HEK293 (cell line): Measurements from ENCODE around the gene NSUN6.
A peak's percentile ranks its signal among the peaks of the same experiment; 100 is the strongest.

Source experiments
- CTCF ChIA-PET: fragments of 350-600 bp; formaldehyde crosslinking; extraction: SDS; loops from one replicate; lab custom pipeline; 2021; ENCODE audit warnings: antibody characterized with exemption; lab: Yijun Ruan, JAX
- POLR2A ChIA-PET: fragments of 300-600 bp; formaldehyde crosslinking; extraction: SDS; loops from one replicate; lab custom pipeline; 2020; ENCODE audit warnings: antibody characterized with exemption, inconsistent platforms; lab: Yijun Ruan, JAX
- H3K27ac ChIP-seq: fragments of 200-500 bp; sonication (Bioruptor generic); 2 replicates; pipeline ENCODE4 v1.5.1; 2014; ENCODE audit warnings: low read depth, low read length, control low read depth, inconsistent platforms; ENCODE audit errors: extremely low read depth
- H3K36me3 ChIP-seq, 2 experiments: fragments of 200-500 bp in 1 of 2; sonication (Bioruptor generic) in 1 of 2; 1 replicate in 1 of 2; 2 replicates in 1 of 2; pipeline ENCODE4 v1.5.1; 2014 to 2017; ENCODE audit warnings: inconsistent platforms in 2 of 2, low read length in 2 of 2; ENCODE audit not compliant: control insufficient read depth in 2 of 2, insufficient read depth in 1 of 2
- H3K4me1 ChIP-seq: fragments of 200-500 bp; sonication (Bioruptor generic); 2 replicates; pipeline ENCODE4 v1.5.1; 2014; ENCODE audit warnings: mild to moderate bottlenecking, low read length, inconsistent platforms; ENCODE audit not compliant: control insufficient read depth, insufficient read depth
- H3K4me3 ChIP-seq: 2 replicates; pipeline ENCODE4 v1.5.1; 2011; ENCODE audit warnings: low read depth, mild to moderate bottlenecking, control low read depth, low read length, moderate library complexity
- H3K9me3 ChIP-seq: fragments of 200-500 bp; sonication (Bioruptor generic); 2 replicates; pipeline ENCODE4 v1.5.1; 2014; ENCODE audit warnings: low read depth, low read length, inconsistent platforms; ENCODE audit not compliant: control insufficient read depth, insufficient read depth
- EGR2 ChIP-seq: fragments of 450-650 bp; formaldehyde crosslinking; IDR thresholded peaks from 2 replicates; pipeline ENCODE4 v1.5.1; 2016; ENCODE audit warnings: low read depth, missing biosample characterization, missing genetic modification characterization
- GLI4 ChIP-seq: fragments of 450-650 bp; formaldehyde crosslinking; IDR thresholded peaks from 2 replicates; pipeline ENCODE4 v1.5.1; 2016; ENCODE audit warnings: missing biosample characterization, missing genetic modification characterization
- HOXD13 ChIP-seq: sonication (generic); formaldehyde crosslinking; IDR thresholded peaks from 2 replicates; pipeline ENCODE4 v1.8.0; 2022; ENCODE audit warnings: missing genetic modification reagents, borderline replicate concordance
- KLF16 ChIP-seq: fragments of 450-650 bp; formaldehyde crosslinking; IDR thresholded peaks from 2 replicates; pipeline ENCODE4 v1.5.1; 2017; ENCODE audit warnings: missing biosample characterization, missing genetic modification characterization
- KLF9 ChIP-seq: fragments of 450-650 bp; formaldehyde crosslinking; IDR thresholded peaks from 2 replicates; pipeline ENCODE4 v1.5.1; 2016; ENCODE audit warnings: missing biosample characterization, missing genetic modification characterization, low read depth
- RBAK ChIP-seq: fragments of 450-650 bp; formaldehyde crosslinking; IDR thresholded peaks from 2 replicates; pipeline ENCODE4 v1.5.1; 2016; ENCODE audit warnings: missing biosample characterization, missing genetic modification characterization
- SP7 ChIP-seq: fragments of 450-650 bp; formaldehyde crosslinking; IDR thresholded peaks from 2 replicates; pipeline ENCODE4 v1.5.1; 2016; ENCODE audit warnings: missing biosample characterization, missing genetic modification characterization
- ZBTB21 ChIP-seq: fragments of 450-650 bp; formaldehyde crosslinking; IDR thresholded peaks from 2 replicates; pipeline ENCODE4 v1.5.1; 2017; ENCODE audit warnings: missing biosample characterization, missing genetic modification characterization
- ZBTB48 ChIP-seq: fragments of 450-650 bp; formaldehyde crosslinking; IDR thresholded peaks from 2 replicates; pipeline ENCODE4 v1.5.1; 2016; ENCODE audit warnings: missing biosample characterization, missing genetic modification characterization
- ZNF169 ChIP-seq: fragments of 450-650 bp; formaldehyde crosslinking; IDR thresholded peaks from 2 replicates; pipeline ENCODE4 v1.5.1; 2016; ENCODE audit warnings: missing biosample characterization, missing genetic modification characterization
- ZNF2 ChIP-seq: fragments of 450-650 bp; formaldehyde crosslinking; IDR thresholded peaks from 2 replicates; pipeline ENCODE4 v1.5.1; 2016; ENCODE audit warnings: missing biosample characterization, missing genetic modification characterization
- ZNF266 ChIP-seq: fragments of 450-650 bp; formaldehyde crosslinking; IDR thresholded peaks from 2 replicates; pipeline ENCODE4 v1.5.1; 2016; ENCODE audit warnings: missing biosample characterization, missing genetic modification characterization, low read depth
- ZNF324 ChIP-seq: fragments of 450-650 bp; formaldehyde crosslinking; IDR thresholded peaks from 2 replicates; pipeline ENCODE4 v1.5.1; 2016; ENCODE audit warnings: missing biosample characterization, missing genetic modification characterization
- ZNF37A ChIP-seq: fragments of 450-650 bp; IDR thresholded peaks from 2 replicates; pipeline ENCODE4 v1.5.1; 2018; ENCODE audit warnings: missing biosample characterization, missing genetic modification characterization
- ZNF394 ChIP-seq: fragments of 450-650 bp; formaldehyde crosslinking; IDR thresholded peaks from 2 replicates; pipeline ENCODE4 v1.5.1; 2016; ENCODE audit warnings: missing biosample characterization, missing genetic modification characterization, mild to moderate bottlenecking, moderate library complexity, borderline replicate concordance
- ZNF514 ChIP-seq: fragments of 450-650 bp; formaldehyde crosslinking; IDR thresholded peaks from 2 replicates; pipeline ENCODE4 v1.5.1; 2016; ENCODE audit warnings: missing biosample characterization, missing genetic modification characterization
- ZNF548 ChIP-seq: fragments of 450-650 bp; formaldehyde crosslinking; IDR thresholded peaks from 2 replicates; pipeline ENCODE4 v1.5.1; 2016; ENCODE audit warnings: missing biosample characterization, missing genetic modification characterization
- ZNF549 ChIP-seq: fragments of 450-650 bp; IDR thresholded peaks from 2 replicates; pipeline ENCODE4 v1.5.1; 2018; ENCODE audit warnings: missing biosample characterization, missing genetic modification characterization, mild to moderate bottlenecking, inconsistent platforms, moderate library complexity
- TF ChIP-seq, protein P1 (sequence below): fragments of 450-650 bp; formaldehyde crosslinking; optimal IDR thresholded peaks from 2 replicates; pipeline ENCODE3; 2016; ENCODE audit warnings: missing biosample characterization, mild to moderate bottlenecking, missing genetic modification characterization
- TF ChIP-seq, protein P2 (sequence below): fragments of 450-650 bp; formaldehyde crosslinking; IDR thresholded peaks from 2 replicates; pipeline ENCODE4 v1.5.1; 2016; ENCODE audit warnings: missing biosample characterization, missing genetic modification characterization
- TF ChIP-seq, protein P3 (sequence below): fragments of 450-650 bp; formaldehyde crosslinking; IDR thresholded peaks from 2 replicates; pipeline ENCODE4 v1.5.1; 2016; ENCODE audit warnings: missing biosample characterization, missing genetic modification characterization
- TF ChIP-seq, protein P4 (sequence below): fragments of 450-650 bp; formaldehyde crosslinking; IDR thresholded peaks from 2 replicates; pipeline ENCODE4 v1.5.1; 2016; ENCODE audit warnings: missing biosample characterization, missing genetic modification characterization
- TF ChIP-seq, protein P5 (sequence below): fragments of 450-650 bp; formaldehyde crosslinking; IDR thresholded peaks from 2 replicates; pipeline ENCODE4 v1.5.1; 2016; ENCODE audit warnings: missing biosample characterization, missing genetic modification characterization
- TF ChIP-seq, protein P6 (sequence below): fragments of 450-650 bp; formaldehyde crosslinking; IDR thresholded peaks from 2 replicates; pipeline ENCODE4 v1.5.1; 2016; ENCODE audit warnings: missing biosample characterization, missing genetic modification characterization
- TF ChIP-seq, protein P7 (sequence below): fragments of 450-650 bp; formaldehyde crosslinking; IDR thresholded peaks from 2 replicates; pipeline ENCODE4 v1.5.1; 2016; ENCODE audit warnings: missing biosample characterization, missing genetic modification characterization

Gene NSUN6, protein sequence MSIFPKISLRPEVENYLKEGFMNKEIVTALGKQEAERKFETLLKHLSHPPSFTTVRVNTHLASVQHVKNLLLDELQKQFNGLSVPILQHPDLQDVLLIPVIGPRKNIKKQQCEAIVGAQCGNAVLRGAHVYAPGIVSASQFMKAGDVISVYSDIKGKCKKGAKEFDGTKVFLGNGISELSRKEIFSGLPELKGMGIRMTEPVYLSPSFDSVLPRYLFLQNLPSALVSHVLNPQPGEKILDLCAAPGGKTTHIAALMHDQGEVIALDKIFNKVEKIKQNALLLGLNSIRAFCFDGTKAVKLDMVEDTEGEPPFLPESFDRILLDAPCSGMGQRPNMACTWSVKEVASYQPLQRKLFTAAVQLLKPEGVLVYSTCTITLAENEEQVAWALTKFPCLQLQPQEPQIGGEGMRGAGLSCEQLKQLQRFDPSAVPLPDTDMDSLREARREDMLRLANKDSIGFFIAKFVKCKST

DNA sequence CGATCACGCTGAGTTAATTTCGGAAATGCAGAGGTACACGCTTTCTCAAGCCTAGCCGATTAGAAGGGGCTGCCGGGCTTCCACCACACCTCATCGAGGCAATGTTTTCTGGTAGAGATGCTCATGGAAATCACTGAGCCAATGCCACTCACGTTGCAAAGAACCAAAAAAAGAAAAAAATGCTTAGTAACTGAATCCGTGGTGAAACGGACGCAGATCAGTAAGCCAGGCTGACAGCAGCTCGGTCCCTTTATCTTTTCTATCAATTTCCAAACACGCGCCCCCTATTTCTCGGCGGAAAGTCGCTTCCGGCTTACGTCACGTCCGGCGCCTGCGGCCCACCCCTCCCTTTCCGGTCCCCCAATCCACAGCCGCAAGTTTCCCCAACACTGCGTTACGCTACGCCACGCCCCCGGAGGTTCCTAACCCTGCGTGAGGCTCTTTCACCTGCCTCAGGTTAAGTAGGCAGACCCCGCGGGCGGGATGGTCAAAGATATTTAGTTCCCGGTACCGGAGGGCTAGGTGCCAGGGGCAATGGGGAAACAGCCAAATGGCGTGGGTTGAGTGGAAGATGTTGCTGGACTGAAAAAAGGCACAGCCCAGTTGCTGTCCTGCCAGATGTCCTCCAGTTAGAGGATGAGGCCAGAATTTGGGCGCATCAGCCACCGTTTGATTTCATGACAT is at the start of gene NSUN6:
Gene NSUN6 (minus strand): TSS at position 264 of the 684 bp plus-strand sequence. CDS start 384 bp downstream, outside the sequence.
- peaks cover 3 to 10% of the 10 kb centered on the region in 2 experiments for H3K36me3 ChIP-seq
- H3K4me1 ChIP-seq, result no peaks in the 10 kb centered on the region; the same call in 1 of the 2 replicates
- no peaks in the 10 kb centered on the region for H3K9me3 ChIP-seq
- CTCF ChIA-PET, result interaction anchor here (0.6 kb wide), 1 partner anchor 24 kb away, joined by 3 read pairs; no protein-coding TSS in a partner anchor
- H3K27ac ChIP-seq, result peak within 1 kb of the TSS; percentile 42; the same call in 1 of the 2 replicates
- POLR2A ChIA-PET, result interaction anchor here (0.6 to 1.0 kb wide), 2 partner anchors 8 to 316 kb away, joined by 3 to 5 read pairs; partner anchors contain the start of gene ARL5B
- peak within 1 kb of the TSS; percentile 70 for H3K4me3 ChIP-seq
- TF ChIP-seq, protein P1, sequence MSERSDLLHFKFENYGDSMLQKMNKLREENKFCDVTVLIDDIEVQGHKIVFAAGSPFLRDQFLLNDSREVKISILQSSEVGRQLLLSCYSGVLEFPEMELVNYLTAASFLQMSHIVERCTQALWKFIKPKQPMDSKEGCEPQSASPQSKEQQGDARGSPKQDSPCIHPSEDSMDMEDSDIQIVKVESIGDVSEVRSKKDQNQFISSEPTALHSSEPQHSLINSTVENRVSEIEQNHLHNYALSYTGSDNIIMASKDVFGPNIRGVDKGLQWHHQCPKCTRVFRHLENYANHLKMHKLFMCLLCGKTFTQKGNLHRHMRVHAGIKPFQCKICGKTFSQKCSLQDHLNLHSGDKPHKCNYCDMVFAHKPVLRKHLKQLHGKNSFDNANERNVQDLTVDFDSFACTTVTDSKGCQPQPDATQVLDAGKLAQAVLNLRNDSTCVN (tag by site-specific recombination), result peak; percentile 23
- TF ChIP-seq KLF16 (tag by site-specific recombination), result peak; percentile 75; the same call in 1 of the 2 replicates
- 0 out of 2 replicates have a peak, but pooled peaks have one; percentile 36 for TF ChIP-seq ZBTB48 (tag by site-specific recombination)
- TF ChIP-seq ZNF324 (tag by site-specific recombination), result 0 out of 2 replicates have a peak, but pooled peaks have one; percentile 58
- no peak for TF ChIP-seq ZNF37A
- TF ChIP-seq ZNF549 (tag by site-specific recombination), result no peak
- TF ChIP-seq ZNF394, result peak; percentile 43; the same call in 1 of the 2 replicates
- peak; percentile 85 for TF ChIP-seq KLF9 (tag by site-specific recombination)
- peak; percentile 66 for TF ChIP-seq SP7 (tag by site-specific recombination)
- peak; percentile 47 for TF ChIP-seq EGR2 (tag by site-specific recombination)
- TF ChIP-seq, protein P2, sequence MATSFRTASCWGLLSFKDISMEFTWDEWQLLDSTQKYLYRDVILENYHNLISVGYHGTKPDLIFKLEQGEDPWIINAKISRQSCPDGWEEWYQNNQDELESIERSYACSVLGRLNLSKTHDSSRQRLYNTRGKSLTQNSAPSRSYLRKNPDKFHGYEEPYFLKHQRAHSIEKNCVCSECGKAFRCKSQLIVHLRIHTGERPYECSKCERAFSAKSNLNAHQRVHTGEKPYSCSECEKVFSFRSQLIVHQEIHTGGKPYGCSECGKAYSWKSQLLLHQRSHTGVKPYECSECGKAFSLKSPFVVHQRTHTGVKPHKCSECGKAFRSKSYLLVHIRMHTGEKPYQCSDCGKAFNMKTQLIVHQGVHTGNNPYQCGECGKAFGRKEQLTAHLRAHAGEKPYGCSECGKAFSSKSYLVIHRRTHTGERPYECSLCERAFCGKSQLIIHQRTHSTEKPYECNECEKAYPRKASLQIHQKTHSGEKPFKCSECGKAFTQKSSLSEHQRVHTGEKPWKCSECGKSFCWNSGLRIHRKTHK (tag by site-specific recombination), result no peak
- 0 out of 2 replicates have a peak, but pooled peaks have one; percentile 20 for TF ChIP-seq GLI4 (tag by site-specific recombination)
- no peak for TF ChIP-seq ZNF548 (tag by site-specific recombination)
- TF ChIP-seq, protein P3, sequence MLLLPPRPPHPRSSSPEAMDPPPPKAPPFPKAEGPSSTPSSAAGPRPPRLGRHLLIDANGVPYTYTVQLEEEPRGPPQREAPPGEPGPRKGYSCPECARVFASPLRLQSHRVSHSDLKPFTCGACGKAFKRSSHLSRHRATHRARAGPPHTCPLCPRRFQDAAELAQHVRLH (tag by site-specific recombination), result peak; percentile 66
- TF ChIP-seq, protein P4, sequence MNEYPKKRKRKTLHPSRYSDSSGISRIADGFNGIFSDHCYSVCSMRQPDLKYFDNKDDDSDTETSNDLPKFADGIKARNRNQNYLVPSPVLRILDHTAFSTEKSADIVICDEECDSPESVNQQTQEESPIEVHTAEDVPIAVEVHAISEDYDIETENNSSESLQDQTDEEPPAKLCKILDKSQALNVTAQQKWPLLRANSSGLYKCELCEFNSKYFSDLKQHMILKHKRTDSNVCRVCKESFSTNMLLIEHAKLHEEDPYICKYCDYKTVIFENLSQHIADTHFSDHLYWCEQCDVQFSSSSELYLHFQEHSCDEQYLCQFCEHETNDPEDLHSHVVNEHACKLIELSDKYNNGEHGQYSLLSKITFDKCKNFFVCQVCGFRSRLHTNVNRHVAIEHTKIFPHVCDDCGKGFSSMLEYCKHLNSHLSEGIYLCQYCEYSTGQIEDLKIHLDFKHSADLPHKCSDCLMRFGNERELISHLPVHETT (tag by site-specific recombination), result 0 out of 2 replicates have a peak, but pooled peaks have one; percentile 21
- TF ChIP-seq HOXD13, result no peak
- TF ChIP-seq ZNF266 (tag by site-specific recombination), result no peak
- TF ChIP-seq, protein P5, sequence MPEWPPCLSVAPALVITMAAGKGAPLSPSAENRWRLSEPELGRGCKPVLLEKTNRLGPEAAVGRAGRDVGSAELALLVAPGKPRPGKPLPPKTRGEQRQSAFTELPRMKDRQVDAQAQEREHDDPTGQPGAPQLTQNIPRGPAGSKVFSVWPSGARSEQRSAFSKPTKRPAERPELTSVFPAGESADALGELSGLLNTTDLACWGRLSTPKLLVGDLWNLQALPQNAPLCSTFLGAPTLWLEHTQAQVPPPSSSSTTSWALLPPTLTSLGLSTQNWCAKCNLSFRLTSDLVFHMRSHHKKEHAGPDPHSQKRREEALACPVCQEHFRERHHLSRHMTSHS (tag by site-specific recombination), result no peak
- no peak for TF ChIP-seq ZNF514 (tag by site-specific recombination)
- TF ChIP-seq ZNF2 (tag by site-specific recombination), result 0 out of 2 replicates have a peak, but pooled peaks have one; percentile 20
- TF ChIP-seq, protein P6, sequence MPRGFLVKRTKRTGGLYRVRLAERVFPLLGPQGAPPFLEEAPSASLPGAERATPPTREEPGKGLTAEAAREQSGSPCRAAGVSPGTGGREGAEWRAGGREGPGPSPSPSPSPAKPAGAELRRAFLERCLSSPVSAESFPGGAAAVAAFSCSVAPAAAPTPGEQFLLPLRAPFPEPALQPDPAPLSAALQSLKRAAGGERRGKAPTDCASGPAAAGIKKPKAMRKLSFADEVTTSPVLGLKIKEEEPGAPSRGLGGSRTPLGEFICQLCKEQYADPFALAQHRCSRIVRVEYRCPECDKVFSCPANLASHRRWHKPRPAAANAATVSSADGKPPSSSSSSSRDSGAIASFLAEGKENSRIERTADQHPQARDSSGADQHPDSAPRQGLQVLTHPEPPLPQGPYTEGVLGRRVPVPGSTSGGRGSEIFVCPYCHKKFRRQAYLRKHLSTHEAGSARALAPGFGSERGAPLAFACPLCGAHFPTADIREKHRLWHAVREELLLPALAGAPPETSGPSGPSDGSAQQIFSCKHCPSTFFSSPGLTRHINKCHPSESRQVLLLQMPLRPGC (tag by site-specific recombination), result peak; percentile 48; the same call in 1 of the 2 replicates
- TF ChIP-seq, protein P7, sequence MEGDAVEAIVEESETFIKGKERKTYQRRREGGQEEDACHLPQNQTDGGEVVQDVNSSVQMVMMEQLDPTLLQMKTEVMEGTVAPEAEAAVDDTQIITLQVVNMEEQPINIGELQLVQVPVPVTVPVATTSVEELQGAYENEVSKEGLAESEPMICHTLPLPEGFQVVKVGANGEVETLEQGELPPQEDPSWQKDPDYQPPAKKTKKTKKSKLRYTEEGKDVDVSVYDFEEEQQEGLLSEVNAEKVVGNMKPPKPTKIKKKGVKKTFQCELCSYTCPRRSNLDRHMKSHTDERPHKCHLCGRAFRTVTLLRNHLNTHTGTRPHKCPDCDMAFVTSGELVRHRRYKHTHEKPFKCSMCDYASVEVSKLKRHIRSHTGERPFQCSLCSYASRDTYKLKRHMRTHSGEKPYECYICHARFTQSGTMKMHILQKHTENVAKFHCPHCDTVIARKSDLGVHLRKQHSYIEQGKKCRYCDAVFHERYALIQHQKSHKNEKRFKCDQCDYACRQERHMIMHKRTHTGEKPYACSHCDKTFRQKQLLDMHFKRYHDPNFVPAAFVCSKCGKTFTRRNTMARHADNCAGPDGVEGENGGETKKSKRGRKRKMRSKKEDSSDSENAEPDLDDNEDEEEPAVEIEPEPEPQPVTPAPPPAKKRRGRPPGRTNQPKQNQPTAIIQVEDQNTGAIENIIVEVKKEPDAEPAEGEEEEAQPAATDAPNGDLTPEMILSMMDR, result peak; percentile 43; the same call in 1 of the 2 replicates
- TF ChIP-seq ZBTB21 (tag by site-specific recombination), result peak; percentile 80
- no peak for TF ChIP-seq RBAK (tag by site-specific recombination)
- no peak for TF ChIP-seq ZNF169
